Mammary epithelial cell (primary cell): ENCODE results near the gene CEP97.

ENCODE experiments used
- CTCF ChIP-seq, 2 donors: IDR thresholded peaks in 1 of 2; conservative IDR thresholded peaks in 1 of 2; 2 replicates each; pipeline ENCODE4 v1.5.1; 2011 to 2012; ENCODE audit warnings: inconsistent platforms in 2 of 2, low read length in 2 of 2, mild to moderate bottlenecking in 2 of 2, control low read depth in 1 of 2, low read depth in 1 of 2; ENCODE audit not compliant: insufficient read depth in 1 of 2; ENCODE audit errors: extremely low read depth in 1 of 2
- EZH2 ChIP-seq: IDR thresholded peaks from 2 replicates; pipeline ENCODE4 v1.6.1; 2012; ENCODE audit warnings: low read length, inconsistent platforms, borderline replicate concordance

GRCh38 chr3:101796077-101796680 lies 71.8 kb downstream of the CEP97 start:
- TF ChIP-seq EZH2 (no peak), CTCF (conservative IDR thresholded peaks at IDR 0.05 in 1 of 2, IDR thresholded peaks at IDR 0.05 in 1 of 2; ENCODE audit: extremely low read depth in 1 of 2, insufficient read depth in 1 of 2, low read depth in 1 of 2, low read length in 2 of 2) (no peak)
